PC-9 (cell line): ENCODE results near the gene ABCC6. TPM values are rescaled to one million over a fixed set of nuclear protein-coding genes. Genes with fewer than 3 reads are reported as not detected.
A peak's percentile ranks its signal among the peaks of the same experiment; 100 is the strongest.
"Not testable (repeated sequence)": the region's sequence is repeated elsewhere in the genome, so short reads cannot be mapped to it uniquely, and the experiment has no call there.

ENCODE experiments used
- BruUV-seq: library from RNA; stranded (reverse); fragments of 400-500 nt; replicated peaks from 2 replicates; lab custom pipeline; 2021; lab: Mats Ljungman, UMichigan
- CTCF ChIA-PET: fragments of 300-600 bp; sonication (Branson Sonifier 250); formaldehyde crosslinking; loops from one replicate; lab custom pipeline; 2022; ENCODE audit warnings: antibody characterized with exemption; lab: Charles Lee
- POLR2A ChIA-PET: fragments of 300-600 bp; sonication (Branson Sonifier 250); formaldehyde crosslinking; loops from one replicate; lab custom pipeline; 2022; ENCODE audit warnings: antibody characterized with exemption; ENCODE audit not compliant: unreplicated experiment; lab: Charles Lee
- DNase-seq, 2 experiments: peaks; one replicate each; pipeline versions ENCODE4 v3.0.0 to v3.0.0-alpha.2; 2015 to 2022; ENCODE audit warnings: mixed read lengths in 1 of 2
- H2AFZ ChIP-seq: fragments of 200-600 bp; sonication (generic); 2 replicates; pipeline ENCODE4 v1.8.1; 2017; ENCODE audit warnings: antibody characterized with exemption
- H3F3A ChIP-seq: fragments of 200-600 bp; sonication (generic); 2 replicates; pipeline ENCODE4 v1.8.1; 2017; ENCODE audit warnings: antibody characterized with exemption, mild to moderate bottlenecking, low read depth; ENCODE audit not compliant: insufficient read depth
- H3K27ac ChIP-seq: fragments of 200-600 bp; sonication (generic); 2 replicates; pipeline ENCODE4 v1.6.1; 2016; ENCODE audit warnings: mixed run types
- H3K27me3 ChIP-seq: fragments of 200-600 bp; sonication (generic); 2 replicates; pipeline ENCODE4 v1.6.1; 2016; ENCODE audit warnings: low read depth, mixed run types; ENCODE audit not compliant: insufficient read depth
- H3K36me3 ChIP-seq: fragments of 200-600 bp; sonication (generic); 2 replicates; pipeline ENCODE4 v1.6.1; 2016; ENCODE audit warnings: low read depth, mixed run types
- H3K4me1 ChIP-seq: fragments of 200-600 bp; sonication (generic); replicated peaks from 2 replicates; pipeline ENCODE4 v1.6.1; 2016; ENCODE audit warnings: mixed run types; ENCODE audit not compliant: insufficient read depth
- H3K4me2 ChIP-seq: fragments of 200-600 bp; sonication (generic); 2 replicates; pipeline ENCODE4 v1.6.1; 2017; ENCODE audit warnings: mixed run types
- H3K4me3 ChIP-seq: fragments of 200-600 bp; sonication (generic); 2 replicates; pipeline ENCODE4 v1.6.1; 2016; ENCODE audit warnings: mixed run types
- H3K79me2 ChIP-seq: fragments of 200-600 bp; sonication (generic); 2 replicates; pipeline ENCODE4 v1.6.1; 2017; ENCODE audit warnings: low read depth, mixed run types
- H3K9me2 ChIP-seq: fragments of 200-600 bp; sonication (generic); 2 replicates; pipeline ENCODE4 v1.8.1; 2017; ENCODE audit warnings: mild to moderate bottlenecking; ENCODE audit not compliant: insufficient read depth
- H3K9me3 ChIP-seq: fragments of 200-600 bp; sonication (generic); 2 replicates; pipeline ENCODE4 v1.8.1; 2016; ENCODE audit warnings: low read depth; ENCODE audit not compliant: insufficient read depth
- H4K20me1 ChIP-seq: fragments of 200-600 bp; sonication (generic); 2 replicates; pipeline ENCODE4 v1.8.1; 2017; ENCODE audit not compliant: insufficient read depth
- intact Hi-C: fragments of 100-400 bp; cut with micrococcal nuclease; formaldehyde crosslinking; loops from one replicate; pipeline ENCODE4 v1.10.0; 2022; ENCODE audit not compliant: unreplicated experiment
- total RNA-seq: library from RNA; stranded (reverse); gene quantifications from 2 replicates; pipeline ENCODE4 v1.2.3, GENCODE V29; 2021

ABCC6 gene
- total RNA-seq, 1 experiment from 2014 or later, result 2.8 TPM

DNA sequence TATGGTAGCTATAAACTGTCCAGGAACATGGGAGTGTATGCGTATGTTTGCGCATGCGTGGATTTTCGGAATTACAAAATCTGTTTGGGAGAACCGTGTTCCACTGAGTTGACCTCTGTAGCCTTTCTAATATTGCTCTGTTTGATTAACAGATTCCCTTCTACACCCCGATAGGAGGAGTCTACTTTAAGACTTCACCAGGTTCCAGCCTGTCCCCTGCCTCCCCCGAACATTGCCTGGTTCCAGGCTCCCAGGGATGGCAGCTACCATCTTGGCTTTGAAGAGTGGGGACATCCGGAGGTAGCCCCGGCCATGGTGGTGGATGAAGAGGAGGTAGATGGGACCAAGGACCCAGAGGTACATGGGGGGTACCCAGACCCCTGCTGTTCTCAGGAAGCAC, 1.9 kb downstream of the ABCC6 start:
- H3F3A ChIP-seq, H3K79me2 ChIP-seq, H3K4me1 ChIP-seq, BruUV-seq, intact Hi-C loops, CTCF ChIA-PET, H3K27me3 ChIP-seq, H4K20me1 ChIP-seq, H3K27ac ChIP-seq, H3K4me3 ChIP-seq, H3K9me3 ChIP-seq, DNase-seq, POLR2A ChIA-PET, H3K4me2 ChIP-seq, H3K36me3 ChIP-seq, H2AFZ ChIP-seq, H3K9me2 ChIP-seq: not testable (repeated sequence)

DNA sequence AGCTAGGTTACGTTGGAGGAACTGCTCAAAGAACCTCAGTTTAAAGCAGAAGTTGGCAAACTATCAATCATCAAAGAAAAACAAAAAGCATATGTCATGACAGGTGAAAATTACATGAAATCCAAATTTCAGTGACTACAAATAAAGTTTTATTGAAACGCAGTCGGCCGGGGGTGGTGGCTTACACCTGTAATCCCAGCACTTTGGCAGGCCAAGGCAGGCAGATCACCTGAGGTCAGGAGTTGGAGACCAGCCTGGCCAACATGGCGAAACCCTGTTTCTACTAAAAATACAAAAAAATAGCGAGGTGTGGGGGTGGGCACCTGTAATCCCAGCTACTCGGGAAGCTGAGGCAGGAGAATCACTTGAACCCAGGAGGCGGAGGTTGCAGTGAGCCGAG, 2.8 kb downstream of the ABCC6 start:
- H3K27me3 ChIP-seq, intact Hi-C loops, H3K4me1 ChIP-seq, H2AFZ ChIP-seq, H3K36me3 ChIP-seq, H3K79me2 ChIP-seq, POLR2A ChIA-PET, H3K4me2 ChIP-seq, H3K9me3 ChIP-seq, H3K27ac ChIP-seq, BruUV-seq, H3K4me3 ChIP-seq, H3F3A ChIP-seq, DNase-seq, CTCF ChIA-PET, H4K20me1 ChIP-seq, H3K9me2 ChIP-seq: not testable (repeated sequence)

DNA sequence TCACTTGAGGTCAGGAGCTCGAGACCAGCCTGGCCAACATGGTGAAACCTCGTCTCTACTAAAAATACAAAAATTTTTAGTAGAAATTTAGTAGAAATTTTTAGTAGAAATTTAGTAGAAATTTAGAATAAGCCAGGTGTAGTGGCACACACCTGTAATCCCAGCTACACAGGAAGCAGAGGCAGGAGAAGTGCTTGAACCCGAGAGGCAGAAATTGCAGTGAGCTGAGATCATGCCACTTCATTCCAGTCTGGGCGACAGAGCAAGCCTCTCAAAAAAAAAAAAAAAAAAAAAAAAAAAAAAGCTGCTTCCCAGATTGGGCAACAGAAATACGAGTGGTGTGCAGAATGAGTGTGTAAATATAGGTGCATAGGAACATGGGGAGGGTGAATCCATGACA, 4.5 kb downstream of the ABCC6 start:
- H3K27ac ChIP-seq, DNase-seq, BruUV-seq, H3K79me2 ChIP-seq, H3K27me3 ChIP-seq, H3K36me3 ChIP-seq, H4K20me1 ChIP-seq, intact Hi-C loops, POLR2A ChIA-PET, H3F3A ChIP-seq, CTCF ChIA-PET, H3K9me3 ChIP-seq, H3K4me1 ChIP-seq, H3K9me2 ChIP-seq, H3K4me2 ChIP-seq, H3K4me3 ChIP-seq, H2AFZ ChIP-seq: not testable (repeated sequence)

DNA sequence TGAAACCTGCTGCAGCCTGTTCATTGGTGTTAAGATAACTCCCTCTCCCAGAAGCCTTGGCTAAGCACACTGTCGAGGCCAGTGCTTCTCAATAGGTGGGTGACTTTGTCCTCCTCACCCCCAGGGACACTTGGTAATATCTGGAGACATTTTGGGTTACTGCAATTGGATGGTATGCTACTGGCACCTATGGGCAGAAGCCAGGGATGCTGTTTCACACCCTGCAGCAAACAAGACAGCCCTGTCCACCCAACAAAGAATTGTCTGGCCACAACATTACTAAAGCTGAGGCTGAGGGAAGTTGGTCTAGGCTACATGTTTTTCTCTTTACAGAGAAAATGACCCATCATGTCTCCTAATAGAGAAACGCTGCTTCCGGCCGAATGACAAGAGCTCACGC, 4.9 kb downstream of the ABCC6 start:
- CTCF ChIA-PET, H3K4me1 ChIP-seq, H3K27me3 ChIP-seq, H3K79me2 ChIP-seq, POLR2A ChIA-PET, H3K4me3 ChIP-seq, H3K9me2 ChIP-seq, H3K9me3 ChIP-seq, DNase-seq, BruUV-seq, H4K20me1 ChIP-seq, H3K4me2 ChIP-seq, intact Hi-C loops, H3K36me3 ChIP-seq, H2AFZ ChIP-seq, H3F3A ChIP-seq, H3K27ac ChIP-seq: not testable (repeated sequence)

DNA sequence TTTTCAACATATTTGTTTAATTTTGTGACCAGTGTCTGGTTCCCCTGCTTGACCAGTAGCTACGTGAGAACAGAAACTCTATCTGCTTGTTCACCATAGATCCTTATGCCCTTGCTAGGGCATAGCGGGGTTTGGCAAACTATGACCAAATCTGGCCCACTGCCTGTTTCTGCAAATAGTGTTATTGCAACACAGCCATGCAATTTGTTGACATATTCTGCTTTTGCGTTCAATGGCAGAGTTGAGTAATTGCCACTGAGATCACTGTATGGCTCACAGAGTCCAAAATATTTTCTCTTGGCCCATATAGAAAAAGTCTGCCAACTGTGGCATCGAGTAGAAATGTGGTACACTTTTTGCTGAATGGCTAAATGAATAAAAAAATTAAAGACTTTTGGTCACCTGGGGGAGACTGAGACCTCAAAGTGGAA, 9.4 kb downstream of the ABCC6 start:
- H2AFZ ChIP-seq, H3K27ac ChIP-seq, H3K4me2 ChIP-seq, POLR2A ChIA-PET, H4K20me1 ChIP-seq, H3K9me3 ChIP-seq, H3K79me2 ChIP-seq, H3K4me3 ChIP-seq, H3K27me3 ChIP-seq, intact Hi-C loops, H3K36me3 ChIP-seq, H3K9me2 ChIP-seq, CTCF ChIA-PET, H3F3A ChIP-seq, BruUV-seq, H3K4me1 ChIP-seq: not testable (repeated sequence)
- peak in 1 of 2 experiments; percentile 66 for DNase-seq

DNA sequence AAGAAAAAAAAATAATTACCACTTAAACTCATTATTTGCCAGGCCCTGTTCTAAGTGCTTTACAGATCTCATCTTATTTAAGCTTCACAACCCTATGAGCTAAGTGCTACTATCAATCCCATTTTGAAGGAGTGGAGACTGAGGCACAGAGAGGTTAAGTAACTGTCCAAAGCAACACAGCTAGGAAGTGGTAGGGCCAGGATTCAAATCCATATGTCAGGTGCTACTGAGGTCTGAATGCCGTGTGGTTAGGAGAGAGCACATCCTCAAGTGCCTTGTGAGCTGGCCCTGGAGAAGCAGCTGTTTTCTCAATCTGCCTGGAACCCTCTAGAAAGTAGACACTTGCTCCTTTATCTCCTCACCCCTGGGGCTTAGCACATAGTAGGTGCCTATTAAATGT, 11.9 kb downstream of the ABCC6 start:
- intact Hi-C loops, H3K36me3 ChIP-seq, H3K4me3 ChIP-seq, H3K79me2 ChIP-seq, CTCF ChIA-PET, H3K9me2 ChIP-seq, DNase-seq, BruUV-seq, H4K20me1 ChIP-seq, H3K4me1 ChIP-seq, H3K9me3 ChIP-seq, H3K27me3 ChIP-seq, H3K4me2 ChIP-seq, H3F3A ChIP-seq, H3K27ac ChIP-seq, H2AFZ ChIP-seq, POLR2A ChIA-PET: not testable (repeated sequence)

DNA sequence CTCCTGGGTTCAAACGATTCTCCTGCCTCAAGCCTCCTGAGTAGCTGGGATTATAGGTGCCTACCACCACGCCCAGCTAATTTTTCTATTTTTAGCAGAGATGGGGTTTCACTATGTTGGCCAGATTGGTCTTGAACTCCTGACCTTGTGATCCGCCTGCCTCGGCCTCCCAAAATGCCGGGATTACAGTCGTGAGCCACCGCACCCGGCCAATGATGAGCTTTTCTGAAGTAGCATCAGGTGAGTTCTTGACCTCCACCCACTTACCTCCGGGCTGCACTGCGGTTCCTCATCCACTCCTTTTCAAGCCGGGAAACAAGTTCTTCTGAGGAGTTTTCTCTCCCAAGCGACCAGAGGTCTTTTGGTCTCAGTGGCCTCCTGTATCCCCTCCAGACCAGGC, 14.8 kb downstream of the ABCC6 start:
- POLR2A ChIA-PET, H3K36me3 ChIP-seq, intact Hi-C loops, H4K20me1 ChIP-seq, H3K27me3 ChIP-seq, H3K4me1 ChIP-seq, H3K27ac ChIP-seq, H3K4me2 ChIP-seq, H3K79me2 ChIP-seq, DNase-seq, H3F3A ChIP-seq, BruUV-seq, H3K9me3 ChIP-seq, H3K9me2 ChIP-seq, CTCF ChIA-PET, H2AFZ ChIP-seq, H3K4me3 ChIP-seq: not testable (repeated sequence)
